Breast epithelium (tissue), 3 donors: ENCODE results near the gene SEC24C.
"Not testable (repeated sequence)": the region's sequence is repeated elsewhere in the genome, so short reads cannot be mapped to it uniquely, and the experiment has no call there.

Experiments used
- CTCF ChIP-seq, 3 donors: fragments of 450-650 bp; IDR thresholded peaks; one replicate each; pipeline ENCODE4 v1.5.1; 2016 to 2017; ENCODE audit warnings: antibody characterized with exemption in 3 of 3, mild to moderate bottlenecking in 3 of 3, moderate library complexity in 3 of 3
- POLR2AphosphoS5 ChIP-seq, 3 donors: sonication (generic); formaldehyde crosslinking; IDR thresholded peaks; one replicate each; pipeline ENCODE4 v1.6.1; 2017; ENCODE audit warnings: antibody characterized with exemption in 3 of 3

GRCh38 chr10:73796035-73796434 is 51.9 kb downstream of the SEC24C start:
- not testable (repeated sequence) for TF ChIP-seq CTCF, POLR2AphosphoS5 (IDR thresholded peaks at IDR 0.05)
